ENCODE measurements around the gene FZD10.

FZD10 gene

GRCh38 chr12:130214686-130215395, 52.6 kb downstream of the FZD10 start:
- TF ChIP-seq CTCF (conservative IDR thresholded peaks at IDR 0.05): 0 out of 2 replicates have a peak, but pooled peaks have one; percentile 11
- H3K27ac ChIP-seq: no peak overlapping the region

All from VCaP (cell line).